GM23338 (cell line): ENCODE data around the gene CABLES1. TPM values are rescaled to one million over a fixed set of nuclear protein-coding genes. Genes with fewer than 3 reads are reported as not detected.

Experiments used
- ATAC-seq: fragments of 200-7000 bp; cut with Tn5 transposase; 3 replicates; pipeline ENCODE4 v1.9.1; 2020
- DNase-seq: peaks from one replicate; pipeline ENCODE4 v3.0.0-alpha.2; 2015; ENCODE audit warnings: low spot score
- H2AFZ ChIP-seq: fragments of 200-600 bp; sonication (generic); 2 replicates; pipeline ENCODE4 v1.8.0; 2016; ENCODE audit warnings: antibody characterized with exemption, mild to moderate bottlenecking, moderate library complexity
- H3F3A ChIP-seq: fragments of 200-600 bp; sonication (generic); replicated peaks from 2 replicates; pipeline ENCODE4 v1.8.0; 2017; ENCODE audit warnings: antibody characterized with exemption, mixed run types, low read depth
- H3K27ac ChIP-seq: fragments of 200-600 bp; sonication (generic); 2 replicates; pipeline ENCODE4 v1.6.1; 2016; ENCODE audit warnings: low read depth
- H3K27me3 ChIP-seq: fragments of 200-600 bp; sonication (generic); 2 replicates; pipeline ENCODE4 v1.8.0; 2016; ENCODE audit warnings: mild to moderate bottlenecking, mixed run types, moderate library complexity; ENCODE audit not compliant: insufficient read depth
- H3K36me3 ChIP-seq: fragments of 200-600 bp; sonication (generic); 2 replicates; pipeline ENCODE4 v1.8.0; 2016; ENCODE audit warnings: mild to moderate bottlenecking; ENCODE audit not compliant: insufficient read depth
- H3K4me1 ChIP-seq: fragments of 200-600 bp; sonication (generic); 2 replicates; pipeline ENCODE4 v1.8.0; 2016; ENCODE audit warnings: mild to moderate bottlenecking, moderate library complexity; ENCODE audit not compliant: insufficient read depth
- H3K4me2 ChIP-seq: fragments of 200-600 bp; sonication (generic); 2 replicates; pipeline ENCODE4 v1.7.1; 2017; ENCODE audit warnings: mixed run types
- H3K4me3 ChIP-seq: fragments of 200-600 bp; sonication (generic); 2 replicates; pipeline ENCODE4 v1.6.1; 2016; ENCODE audit warnings: mixed run types
- H3K79me2 ChIP-seq: fragments of 200-600 bp; sonication (generic); replicated peaks from 2 replicates; pipeline ENCODE4 v1.8.0; 2017; ENCODE audit warnings: mild to moderate bottlenecking; ENCODE audit not compliant: insufficient read depth
- H3K9me2 ChIP-seq: fragments of 200-600 bp; sonication (generic); 2 replicates; pipeline ENCODE4 v1.8.0; 2017; ENCODE audit not compliant: insufficient read depth
- H4K20me1 ChIP-seq: fragments of 200-600 bp; sonication (generic); replicated peaks from 2 replicates; pipeline ENCODE4 v1.8.0; 2017; ENCODE audit warnings: mild to moderate bottlenecking; ENCODE audit not compliant: insufficient read depth
- H3K27ac Mint-ChIP-seq: 2 replicates; pipeline ENCODE4 v1.8.0; 2020; ENCODE audit warnings: inconsistent platforms, mild to moderate bottlenecking, moderate library complexity, mixed read lengths
- H3K27me3 Mint-ChIP-seq: 3 replicates; pipeline ENCODE4 v1.8.0; 2022; ENCODE audit warnings: low read depth, mild to moderate bottlenecking, moderate library complexity, mixed read lengths, inconsistent platforms; ENCODE audit not compliant: insufficient read depth, poor library complexity
- H3K36me3 Mint-ChIP-seq: 3 replicates; pipeline ENCODE4 v1.8.0; 2021; ENCODE audit warnings: low read depth, mild to moderate bottlenecking, inconsistent platforms, moderate library complexity, mixed read lengths
- H3K4me1 Mint-ChIP-seq: 3 replicates; pipeline ENCODE4 v1.8.0; 2020; ENCODE audit warnings: mild to moderate bottlenecking, inconsistent platforms, mixed read lengths
- H3K4me3 Mint-ChIP-seq: 3 replicates; pipeline ENCODE4 v1.8.0; 2021; ENCODE audit warnings: moderate library complexity, mild to moderate bottlenecking, inconsistent platforms, mixed read lengths
- H3K9me3 Mint-ChIP-seq: 3 replicates; pipeline ENCODE4 v1.8.0; 2020; ENCODE audit warnings: moderate library complexity, mild to moderate bottlenecking, inconsistent platforms, mixed read lengths
- CREB1 ChIP-seq: fragments of 250-450 bp; sonication (Bioruptor Pico); IDR thresholded peaks from 2 replicates; pipeline ENCODE4 v1.5.0; 2020; ENCODE audit warnings: low read depth, mild to moderate bottlenecking, moderate library complexity
- ETS1 ChIP-seq: IDR thresholded peaks from 2 replicates; pipeline ENCODE4 v1.6.1; 2016; ENCODE audit warnings: antibody characterized with exemption
- EZH2phosphoT487 ChIP-seq: fragments of 200-600 bp; sonication (generic); IDR thresholded peaks from one replicate; pipeline ENCODE4 v1.8.1; 2018; ENCODE audit warnings: antibody characterized with exemption; ENCODE audit not compliant: unreplicated experiment
- POLR2AphosphoS5 ChIP-seq: IDR thresholded peaks from 2 replicates; pipeline ENCODE4 v1.6.1; 2016; ENCODE audit warnings: antibody characterized with exemption, low read depth
- REST ChIP-seq: IDR thresholded peaks from one replicate; pipeline ENCODE4 v1.6.1; 2018; ENCODE audit warnings: antibody characterized with exemption; ENCODE audit not compliant: unreplicated experiment
- STAT1 ChIP-seq: IDR thresholded peaks from one replicate; pipeline ENCODE4 v1.6.1; 2016; ENCODE audit warnings: antibody characterized with exemption; ENCODE audit not compliant: unreplicated experiment
- ZNF462 ChIP-seq: fragments of 250-450 bp; sonication (Bioruptor Pico); IDR thresholded peaks from 2 replicates; pipeline ENCODE4 v1.5.0; 2020; ENCODE audit warnings: mild to moderate bottlenecking, moderate library complexity
- polyA plus RNA-seq: library from polyadenylated mRNA; unstranded; fragments of >200 nt; fragmentation: Nextera tagmentation; extraction: Ambion mirVana; gene quantifications from 2 replicates; pipeline ENCODE4 v1.2.1, GENCODE V29; 2016
- total RNA-seq: library from RNA; depleted of rRNA; stranded (reverse); fragments of >200 nt; shearing (Covaris generic); gene quantifications from 2 replicates; pipeline ENCODE4 v1.2.3, GENCODE V29; 2014

The CABLES1 gene
- total and polyA plus RNA-seq, 2 experiments from 2014 or later = 2.6 to 12.4 TPM

- TF ChIP-seq ZNF462 (no peak), REST (no peak), CREB1 (CRISPR knock-in tag) (no peak), EZH2phosphoT487 (no peak)
These were observed 66.5 kb downstream of the CABLES1 start (continued) for GRCh38 chr18:23201741-23202140.

GRCh38 chr18:23203891-23204432 lies 68.7 kb downstream of the CABLES1 start:
- no peak overlapping the region for H3K4me2 ChIP-seq
- H3K79me2 ChIP-seq = no peaks in the 10 kb centered on the region; the same call in 1 of the 2 replicates
- no peak for DNase-seq
- no peak overlapping the region for H2AFZ ChIP-seq
- no peak overlapping the region for H3K27ac Mint-ChIP-seq
- no peak overlapping the region for H3K4me3 ChIP-seq
- no peaks in the 10 kb centered on the region; the same call in 2 of the 3 replicates for H3K9me3 Mint-ChIP-seq
- no peaks in the 10 kb centered on the region for H3K27me3 ChIP-seq
- no peak overlapping the region for H3K27ac ChIP-seq
- H3K4me3 Mint-ChIP-seq = no peak overlapping the region
- no peak for ATAC-seq
- H4K20me1 ChIP-seq = no peaks in the 10 kb centered on the region
- peaks cover 4% of the 10 kb centered on the region; the same call in 1 of the 2 replicates for H3K36me3 ChIP-seq
- no peaks in the 10 kb centered on the region for H3K4me1 ChIP-seq
- H3K36me3 Mint-ChIP-seq = peaks cover 69% of the 10 kb centered on the region
- no peaks in the 10 kb centered on the region for H3F3A ChIP-seq
- H3K4me1 Mint-ChIP-seq = peaks cover 3% of the 10 kb centered on the region
- H3K9me2 ChIP-seq = no peaks in the 10 kb centered on the region
- H3K27me3 Mint-ChIP-seq = peaks cover 9% of the 10 kb centered on the region
- TF ChIP-seq ETS1 (no peak), STAT1 (no peak), REST (no peak), EZH2phosphoT487 (no peak), POLR2AphosphoS5 (no peak)
